ENCODE results near the gene COL12A1. TPM values are rescaled to one million over a fixed set of nuclear protein-coding genes. Genes with fewer than 3 reads are reported as not detected.

Gene COL12A1
- total and polyA plus RNA-seq, 5 donors from 2014 or later, result 0.37 TPM; not detected in 4

DNA sequence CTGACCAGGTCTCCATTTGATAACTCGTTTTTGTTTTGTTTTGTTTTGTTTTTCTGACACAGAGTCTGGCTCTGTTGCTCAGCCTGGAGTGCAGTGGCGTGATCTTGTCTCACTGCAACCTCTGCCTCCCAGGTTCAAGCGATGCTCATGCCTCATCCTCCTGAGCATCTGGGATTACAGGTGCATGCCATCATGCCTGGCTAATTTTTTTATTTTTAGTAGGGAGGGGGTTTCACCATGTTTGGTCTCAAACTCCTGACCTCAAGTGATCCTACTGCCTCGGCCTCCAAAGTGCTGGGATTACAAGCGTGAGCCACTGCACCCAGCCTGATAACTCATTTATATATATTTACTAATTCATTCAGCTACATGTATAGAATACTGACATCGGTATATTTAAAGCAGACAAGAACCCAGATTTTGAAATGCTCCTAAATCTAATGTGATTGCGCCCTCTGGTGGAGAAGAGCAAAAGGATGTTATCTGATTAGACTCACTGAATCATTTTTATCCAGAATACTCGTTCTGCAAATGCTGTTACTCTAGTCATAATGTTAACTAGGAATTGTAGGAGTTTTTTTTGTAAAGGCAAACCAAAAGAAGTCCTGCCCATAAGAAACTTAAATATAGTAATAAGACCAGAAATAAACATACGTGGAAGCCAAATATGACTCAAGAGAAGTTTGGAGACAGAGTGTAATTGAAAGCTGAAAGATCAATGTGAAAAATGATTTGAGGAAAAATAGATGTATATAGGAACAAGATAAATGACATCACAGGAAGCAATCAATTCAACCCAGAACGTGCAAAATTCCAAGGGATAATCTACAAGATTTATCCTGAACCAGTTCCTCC is 5.3 kb upstream of the COL12A1 start:
- Mint-ChIP-seq H3K4me1 (peaks cover 12 to 36% (median 23%) of the 10 kb centered on the region in 4 donors), H3K36me3 (no peaks in the 10 kb centered on the region), H3K27ac (no peak overlapping the region), H3K9me3 (peaks cover 0 to 2% (median 0%) of the 10 kb centered on the region in 7 donors), H3K4me3 (no peak overlapping the region), H3K27me3 (peaks cover 65% of the 10 kb centered on the region)
- peak; percentile 33 to 74 (median 65) for DNase-seq
- Histone ChIP-seq H3K9me3 (ENCODE audit: control insufficient read depth in 2 of 2, low read length in 2 of 2) (no peaks in the 10 kb centered on the region), H3K27ac (ENCODE audit: insufficient read depth, low read length, poor library complexity, severe bottlenecking) (no peak overlapping the region), H3K4me3 (ENCODE audit: low read depth, low read length) (no peak overlapping the region), H3K4me1 (ENCODE audit: control insufficient read depth, insufficient read depth, low read length, poor library complexity, severe bottlenecking) (peaks cover 27% of the 10 kb centered on the region), H3K27me3 (ENCODE audit: control insufficient read depth, insufficient read depth, low read length) (peaks cover 16% of the 10 kb centered on the region), H3K36me3 (ENCODE audit: control insufficient read depth, insufficient read depth, low read length) (no peaks in the 10 kb centered on the region)
- no peak for ATAC-seq (ENCODE audit: low read depth in 2 of 2)

DNA sequence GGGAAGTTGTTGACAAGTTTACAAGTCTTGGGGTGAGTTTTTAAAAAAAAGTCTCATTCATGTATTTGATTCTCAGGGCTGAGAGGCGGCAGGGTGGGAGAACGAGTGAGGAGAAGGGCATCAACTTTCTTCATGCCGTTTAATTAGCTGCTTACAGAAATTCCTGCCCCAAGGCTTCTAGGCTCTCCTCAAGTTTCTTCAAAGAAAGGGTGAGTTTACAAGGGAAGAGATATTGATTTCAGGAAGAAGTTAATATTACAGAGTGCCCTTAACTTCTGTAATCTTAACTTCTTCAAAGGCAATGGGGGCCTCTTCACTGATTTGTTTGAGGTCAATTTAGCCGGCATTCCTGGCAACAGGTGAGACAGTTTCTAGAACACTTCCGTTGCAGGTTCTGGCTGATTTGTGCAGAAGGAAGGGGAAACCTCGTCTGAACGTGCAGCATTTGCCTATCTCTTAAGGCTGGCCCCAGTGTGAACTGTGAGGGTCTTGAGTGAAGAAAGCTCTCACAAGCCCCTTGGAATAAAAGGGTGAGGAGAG is 3.4 kb upstream of the COL12A1 start:
- peaks cover 84% of the 10 kb centered on the region for H3K27me3 Mint-ChIP-seq
- no peak for ATAC-seq (ENCODE audit: low read depth in 2 of 2)
- Histone ChIP-seq H3K27me3 (ENCODE audit: control insufficient read depth, insufficient read depth, low read length) (peaks cover 16% of the 10 kb centered on the region), H3K36me3 (ENCODE audit: control insufficient read depth, insufficient read depth, low read length) (no peaks in the 10 kb centered on the region), H3K4me3 (ENCODE audit: low read depth, low read length) (no peak overlapping the region), H3K4me1 (ENCODE audit: control insufficient read depth, insufficient read depth, low read length, poor library complexity, severe bottlenecking) (peaks cover 45% of the 10 kb centered on the region), H3K27ac (ENCODE audit: insufficient read depth, low read length, poor library complexity, severe bottlenecking) (no peak overlapping the region), H3K9me3 (ENCODE audit: control insufficient read depth in 2 of 2, low read length in 2 of 2) (no peaks in the 10 kb centered on the region)
- no peak for DNase-seq
- H3K36me3 Mint-ChIP-seq, result no peaks in the 10 kb centered on the region
- H3K4me1 Mint-ChIP-seq, result peaks cover 12 to 51% (median 38%) of the 10 kb centered on the region in 4 donors
- no peak overlapping the region for H3K27ac Mint-ChIP-seq
- peak overlapping the region in 3 of 4 donors; percentile 32 to 64 (median 64) for H3K4me3 Mint-ChIP-seq
- H3K9me3 Mint-ChIP-seq, result peaks cover 0 to 2% (median 0%) of the 10 kb centered on the region in 7 donors

DNA sequence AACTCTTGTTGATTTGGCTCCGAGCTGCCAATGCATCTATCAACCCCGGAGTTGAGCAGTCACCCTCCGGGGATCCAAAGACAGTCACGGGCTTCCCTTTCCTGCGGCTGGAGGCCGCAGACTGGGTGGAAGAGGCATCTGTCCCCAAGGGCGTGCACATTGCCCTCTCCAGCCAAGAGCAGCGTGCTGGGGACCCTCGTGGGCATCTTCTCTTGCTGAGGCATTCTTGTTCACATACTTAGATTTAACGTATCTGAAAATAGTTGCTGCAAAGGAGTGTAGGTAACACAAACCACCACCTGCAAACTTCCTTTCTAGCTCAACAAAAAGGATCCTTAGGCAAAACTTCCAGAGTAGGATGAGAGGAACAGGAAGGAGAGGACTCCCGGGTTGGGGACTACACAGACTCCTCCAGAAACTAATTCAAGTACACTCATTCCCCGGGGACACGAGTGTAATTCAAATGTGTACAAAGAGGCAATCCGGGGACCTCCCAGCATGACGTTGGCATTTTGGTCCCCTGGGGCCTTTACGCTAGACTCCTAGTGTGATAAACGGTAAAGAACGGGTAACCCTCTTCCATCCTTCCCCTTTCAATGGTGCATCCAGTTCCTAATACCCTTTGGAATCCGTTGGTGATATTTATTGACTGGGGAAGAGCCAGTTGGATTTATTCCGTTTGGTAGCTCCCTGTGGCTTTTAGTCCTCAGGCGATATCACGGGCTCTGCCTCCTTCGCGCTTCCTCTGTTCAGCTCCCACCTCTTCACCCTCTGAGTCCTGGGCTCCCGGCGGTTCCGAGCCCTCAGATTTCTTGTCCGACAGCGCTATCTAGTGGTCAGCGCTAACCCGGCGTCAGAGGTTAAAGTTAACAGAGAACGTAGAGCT is 2.7 kb upstream of the COL12A1 start:
- Mint-ChIP-seq H3K4me1 (peaks cover 12 to 53% (median 40%) of the 10 kb centered on the region in 4 donors), H3K36me3 (no peaks in the 10 kb centered on the region), H3K27ac (no peak overlapping the region), H3K4me3 (peak overlapping the region; percentile 32 to 75 (median 64)), H3K9me3 (peaks cover 0 to 2% (median 0%) of the 10 kb centered on the region in 7 donors), H3K27me3 (peaks cover 87% of the 10 kb centered on the region)
- peaks cover 20% of the 10 kb centered on the region for H3K27me3 ChIP-seq (ENCODE audit: control insufficient read depth, insufficient read depth, low read length)
- no peaks in the 10 kb centered on the region for H3K9me3 ChIP-seq (ENCODE audit: control insufficient read depth in 2 of 2, low read length in 2 of 2)
- H3K27ac ChIP-seq (ENCODE audit: insufficient read depth, low read length, poor library complexity, severe bottlenecking), result no peak overlapping the region
- peak; percentile 61 to 80 (median 73) for DNase-seq
- H3K4me1 ChIP-seq (ENCODE audit: control insufficient read depth, insufficient read depth, low read length, poor library complexity, severe bottlenecking), result peaks cover 46% of the 10 kb centered on the region
- no peaks in the 10 kb centered on the region for H3K36me3 ChIP-seq (ENCODE audit: control insufficient read depth, insufficient read depth, low read length)
- peak; percentile 82 to 83 for ATAC-seq (ENCODE audit: low read depth in 2 of 2)
- H3K4me3 ChIP-seq (ENCODE audit: low read depth, low read length), result peak overlapping the region; percentile 53

DNA sequence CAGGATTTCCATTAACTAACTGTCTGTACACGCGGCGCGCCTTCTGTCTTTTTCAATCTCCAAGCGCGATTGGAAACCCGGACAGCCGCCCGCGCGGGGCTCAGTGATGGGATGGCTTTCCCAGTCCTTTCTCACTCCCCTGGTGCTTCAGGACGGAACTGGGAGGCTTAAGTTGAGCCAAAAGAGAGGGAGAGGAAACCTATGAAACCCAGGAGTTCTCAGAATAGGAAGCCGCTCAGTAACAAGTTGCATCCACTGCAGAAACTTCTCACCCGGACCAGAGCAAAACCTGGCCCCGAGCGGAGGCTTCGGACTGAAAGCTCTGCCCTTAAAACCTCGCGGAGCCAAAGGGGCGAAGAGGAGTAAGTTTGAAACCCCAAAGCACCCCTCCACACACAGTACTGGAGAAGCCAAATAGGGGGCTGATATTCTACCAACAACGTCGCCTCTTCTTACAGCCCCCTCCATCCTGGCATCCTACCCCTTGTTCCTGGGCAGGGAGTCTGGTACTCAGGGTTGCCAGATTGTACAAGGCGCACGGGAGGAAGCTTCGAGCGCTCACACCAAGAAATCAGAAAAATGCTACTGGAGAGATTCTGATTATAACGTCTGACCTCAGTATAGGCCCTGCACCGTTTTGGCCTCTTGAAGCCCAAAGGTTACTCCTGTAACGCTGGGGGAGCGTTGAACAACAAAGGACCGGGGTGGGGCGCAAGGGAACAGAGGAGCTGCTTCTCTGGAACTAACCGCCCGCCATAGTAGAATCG is 906 bp upstream of the COL12A1 start:
- Mint-ChIP-seq H3K4me3 (peak overlapping the region; percentile 26 to 83 (median 59)), H3K27me3 (peaks cover 90% of the 10 kb centered on the region), H3K9me3 (peaks cover 0 to 2% (median 0%) of the 10 kb centered on the region in 7 donors), H3K36me3 (no peaks in the 10 kb centered on the region), H3K27ac (no peak overlapping the region), H3K4me1 (peaks cover 12 to 61% (median 41%) of the 10 kb centered on the region in 4 donors)
- ATAC-seq (ENCODE audit: low read depth in 2 of 2) (no peak), DNase-seq (peak in 1 of 3 donors; percentile 10)
- Histone ChIP-seq H3K36me3 (ENCODE audit: control insufficient read depth, insufficient read depth, low read length) (no peaks in the 10 kb centered on the region), H3K27me3 (ENCODE audit: control insufficient read depth, insufficient read depth, low read length) (peaks cover 29% of the 10 kb centered on the region), H3K27ac (ENCODE audit: insufficient read depth, low read length, poor library complexity, severe bottlenecking) (no peak overlapping the region), H3K4me1 (ENCODE audit: control insufficient read depth, insufficient read depth, low read length, poor library complexity, severe bottlenecking) (peaks cover 46% of the 10 kb centered on the region), H3K4me3 (ENCODE audit: low read depth, low read length) (no peak overlapping the region), H3K9me3 (ENCODE audit: control insufficient read depth in 2 of 2, low read length in 2 of 2) (no peaks in the 10 kb centered on the region)

DNA sequence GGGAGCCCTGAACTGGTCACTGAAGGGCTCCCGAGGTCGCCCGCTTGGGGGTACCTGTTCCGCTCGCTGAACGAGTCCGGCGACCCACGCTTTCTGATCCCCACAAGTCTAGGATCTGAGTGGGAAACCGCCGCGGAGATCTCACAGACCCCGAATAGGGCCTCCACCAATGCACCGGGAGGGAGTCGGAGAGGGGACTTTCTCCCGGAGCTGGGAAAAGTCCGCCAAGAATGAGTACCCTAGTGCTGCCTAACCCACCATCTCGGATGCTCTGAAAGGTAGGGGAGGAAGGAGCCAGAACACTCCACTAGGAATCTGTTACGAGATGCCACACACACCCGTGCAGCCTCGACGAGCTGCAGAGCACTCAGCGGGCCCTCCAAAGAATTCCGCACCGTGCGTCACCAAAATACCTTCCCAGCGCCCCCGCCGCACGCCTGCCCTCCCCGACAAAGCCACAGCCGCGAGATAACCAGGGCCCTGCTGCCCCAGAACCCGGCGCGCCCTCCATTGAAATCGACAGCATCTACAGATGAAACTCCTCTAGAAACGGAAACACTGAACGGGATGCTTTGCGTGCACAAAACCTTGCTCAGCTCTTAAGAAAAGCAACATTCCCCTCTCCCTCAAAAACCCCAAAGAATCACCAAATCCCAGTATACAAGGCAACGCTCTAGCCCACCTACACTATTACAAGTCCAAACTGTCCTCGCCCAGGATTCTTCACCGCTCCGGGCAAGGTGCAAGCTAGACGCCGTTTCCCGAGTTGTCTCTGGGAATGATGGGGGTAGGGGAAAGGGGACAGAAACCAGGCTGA is 686 bp downstream of the COL12A1 start:
- Histone ChIP-seq H3K36me3 (ENCODE audit: control insufficient read depth, insufficient read depth, low read length) (no peaks in the 10 kb centered on the region), H3K4me1 (ENCODE audit: control insufficient read depth, insufficient read depth, low read length, poor library complexity, severe bottlenecking) (peaks cover 46% of the 10 kb centered on the region), H3K9me3 (ENCODE audit: control insufficient read depth in 2 of 2, low read length in 2 of 2) (no peaks in the 10 kb centered on the region), H3K27me3 (ENCODE audit: control insufficient read depth, insufficient read depth, low read length) (peaks cover 29% of the 10 kb centered on the region), H3K4me3 (ENCODE audit: low read depth, low read length) (no peak overlapping the region), H3K27ac (ENCODE audit: insufficient read depth, low read length, poor library complexity, severe bottlenecking) (no peak overlapping the region)
- Mint-ChIP-seq H3K4me1 (peaks cover 6 to 64% (median 36%) of the 10 kb centered on the region in 4 donors), H3K27me3 (peaks cover 92% of the 10 kb centered on the region), H3K27ac (no peak overlapping the region), H3K4me3 (peak overlapping the region; percentile 33 to 83 (median 74)), H3K36me3 (no peaks in the 10 kb centered on the region), H3K9me3 (peaks cover 0 to 2% (median 0%) of the 10 kb centered on the region in 7 donors)
- ATAC-seq (ENCODE audit: low read depth in 2 of 2) (no peak), DNase-seq (peak in 1 of 3 donors; percentile 24)

- ATAC-seq (ENCODE audit: low read depth in 2 of 2), result no peak
- Mint-ChIP-seq H3K4me1 (peaks cover 6 to 64% (median 35%) of the 10 kb centered on the region in 4 donors), H3K27me3 (peaks cover 95% of the 10 kb centered on the region), H3K9me3 (peaks cover 0 to 2% (median 0%) of the 10 kb centered on the region in 7 donors), H3K27ac (no peak overlapping the region), H3K36me3 (no peaks in the 10 kb centered on the region), H3K4me3 (peak overlapping the region; percentile 33 to 83 (median 75))
- Histone ChIP-seq H3K9me3 (ENCODE audit: control insufficient read depth in 2 of 2, low read length in 2 of 2) (no peaks in the 10 kb centered on the region), H3K27me3 (ENCODE audit: control insufficient read depth, insufficient read depth, low read length) (peaks cover 29% of the 10 kb centered on the region), H3K4me3 (ENCODE audit: low read depth, low read length) (no peak overlapping the region), H3K4me1 (ENCODE audit: control insufficient read depth, insufficient read depth, low read length, poor library complexity, severe bottlenecking) (peaks cover 46% of the 10 kb centered on the region), H3K36me3 (ENCODE audit: control insufficient read depth, insufficient read depth, low read length) (no peaks in the 10 kb centered on the region), H3K27ac (ENCODE audit: insufficient read depth, low read length, poor library complexity, severe bottlenecking) (no peak overlapping the region)
- DNase-seq, result peak in 1 of 3 donors; percentile 52
Observed at GRCh38 chr6:75204217-75204958, 1.5 kb downstream of the COL12A1 start.

All from CD4-positive, CD25-positive, alpha-beta regulatory T cell (primary cell).